ENCODE results near the gene KANK3. TPM values are rescaled to one million over a fixed set of nuclear protein-coding genes. Genes with fewer than 3 reads are reported as not detected.

KANK3 gene
- 0.22 and 0.86 TPM in 2 replicates for total RNA-seq

GRCh38 chr19:8342684-8343482, at the start of gene KANK3:
KANK3 (minus strand) TSS chr19:8343262; CDS start chr19:8337828, 5,434 bp downstream.

DNA sequence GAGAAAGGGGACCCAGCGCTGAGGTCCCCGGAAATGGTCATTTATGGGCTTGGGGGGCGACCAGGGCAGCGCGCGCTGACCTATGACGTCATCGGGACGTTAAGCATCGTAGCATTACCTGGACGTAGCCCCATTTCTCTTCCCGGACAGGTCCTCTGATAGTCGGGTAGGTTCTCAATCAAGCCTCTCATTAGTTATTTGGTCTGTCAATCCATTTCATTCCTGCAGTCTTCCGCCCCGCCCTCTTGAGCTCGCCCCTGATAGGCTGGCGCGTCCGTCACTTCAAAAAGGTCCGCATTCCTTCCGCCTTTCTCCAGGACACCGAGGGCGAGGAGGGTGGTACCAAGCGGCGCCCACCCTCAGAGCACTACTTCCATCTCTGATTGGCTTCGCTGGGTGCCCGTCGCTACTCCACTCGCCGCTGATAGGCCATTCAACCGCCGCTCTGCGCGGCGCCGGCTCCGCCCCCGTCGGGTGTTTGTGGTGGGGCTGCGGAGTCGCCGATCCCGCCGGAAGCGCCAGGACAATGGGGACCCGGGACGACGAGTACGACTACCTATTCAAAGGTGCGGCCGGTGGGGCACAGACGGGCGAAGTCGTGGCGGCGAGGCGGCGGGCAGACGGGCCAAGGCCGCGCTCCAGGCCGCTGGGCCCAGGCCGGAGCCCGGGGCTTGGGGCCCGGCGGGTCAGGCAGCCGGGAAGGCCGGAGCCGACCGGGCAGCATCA, 47.0 kb upstream of the KANK3 start, which contains the start of gene RAB11B:
Gene RAB11B, plus strand, starts transcription at position 470 of the 726 bp plus-strand sequence. Its CDS starts 57 bp downstream, at position 527.

GRCh38 chr19:8363803-8364771, 21.0 kb upstream of the KANK3 start, which contains the start of gene ANGPTL4:
ANGPTL4 (plus strand) TSS chr19:8364155; CDS start chr19:8364322, 167 bp downstream.

DNA sequence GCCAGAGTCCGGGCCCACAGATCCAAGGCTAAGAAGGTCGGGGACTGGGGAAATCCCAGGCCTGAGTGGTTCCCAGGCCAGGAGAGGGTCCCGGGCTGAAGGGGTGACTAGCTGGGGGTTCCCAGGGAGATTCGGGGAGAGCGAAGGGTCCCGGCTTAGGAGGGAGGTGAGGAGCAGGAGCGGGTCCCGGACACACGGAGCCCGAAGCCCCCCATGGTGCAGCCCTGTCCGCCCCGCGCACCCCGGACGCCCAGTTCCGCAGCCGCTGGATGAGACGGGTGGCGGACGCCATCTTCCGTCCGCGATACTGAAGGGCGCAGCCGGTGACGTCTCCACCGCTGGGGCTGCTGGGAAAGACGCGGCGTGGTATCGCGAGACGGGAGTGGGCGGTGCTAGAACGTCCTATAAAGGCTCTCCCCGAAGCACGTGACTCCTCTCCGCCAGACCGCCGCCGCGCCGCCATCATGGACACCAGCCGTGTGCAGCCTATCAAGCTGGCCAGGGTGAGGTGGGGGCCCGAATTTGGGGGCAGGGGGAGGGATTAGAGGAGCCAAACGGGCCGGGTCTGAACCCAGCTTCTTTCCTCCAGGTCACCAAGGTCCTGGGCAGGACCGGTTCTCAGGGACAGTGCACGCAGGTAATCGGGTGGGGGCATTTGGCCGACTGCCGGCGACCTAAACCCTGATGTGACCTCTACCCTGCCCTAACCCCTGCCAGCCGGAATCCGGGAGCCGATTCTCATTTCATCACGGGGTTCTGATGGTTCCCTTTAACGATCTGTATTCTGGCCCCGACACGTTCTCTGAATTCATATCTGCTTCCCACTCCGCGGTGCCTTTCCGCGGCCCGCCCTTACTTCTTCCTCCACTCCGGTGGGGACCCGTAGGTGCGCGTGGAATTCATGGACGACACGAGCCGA, 21.7 kb downstream of the KANK3 start, which contains the start of the genes NDUFA7 and RPS28:
Gene NDUFA7, minus strand, starts transcription at position 309 of the 919 bp plus-strand sequence. Its CDS starts 17 bp downstream, at position 292.
Gene RPS28, plus strand, starts transcription at position 430 of the 919 bp plus-strand sequence. Its CDS starts 35 bp downstream, at position 465.

GRCh38 chr19:8307965-8308866, 34.8 kb downstream of the KANK3 start, which contains the start of gene CD320:
CD320 (minus strand) TSS chr19:8308358; CDS start chr19:8308290, 68 bp downstream.

Small RNA genes within 50 kb of the gene (small RNA-seq; reads per million reads assigned to genes)
- gene MIR4999 (ENCODE audit: low replicate concordance) = 0.39 reads per million, percentile 10 among the genes with 10 or more reads in this experiment

Other genes starting within 250 kb of the KANK3 start
- gene FBN3, start 193.7 kb downstream of the KANK3 start, total RNA-seq = not detected in 2 replicates
- 0.72 and 8.5 TPM in 2 replicates for gene CERS4, start 133.9 kb downstream of the KANK3 start, total RNA-seq
- 25.8 and 50.6 TPM in 2 replicates for gene CD320, start 34.9 kb downstream of the KANK3 start, total RNA-seq
- gene NDUFA7, start 21.9 kb downstream of the KANK3 start, total RNA-seq = 22.6 and 24.3 TPM in 2 replicates
- gene RPS28, start 21.8 kb downstream of the KANK3 start, total RNA-seq = 66.7 and 318 TPM in 2 replicates
- 2.6 and 18.5 TPM in 2 replicates for gene ANGPTL4, start 20.9 kb upstream of the KANK3 start, total RNA-seq
- 29.1 and 48.4 TPM in 2 replicates for gene RAB11B, start 47.1 kb upstream of the KANK3 start, total RNA-seq
- 56.0 and 65.9 TPM in 2 replicates for gene MARCHF2, start 70.0 kb upstream of the KANK3 start, total RNA-seq
- 50.8 and 71.0 TPM in 2 replicates for gene HNRNPM, start 101.7 kb upstream of the KANK3 start, total RNA-seq
- under 0.01 TPM in 1 of 2 replicates, not detected in the other for gene PRAM1, start 159.4 kb upstream of the KANK3 start, total RNA-seq
- 9.9 and 13.3 TPM in 2 replicates for gene ZNF414, start 170.9 kb upstream of the KANK3 start, total RNA-seq
- gene MYO1F, start 234.2 kb upstream of the KANK3 start, total RNA-seq = 0.66 and 0.86 TPM in 2 replicates

Measured in placental pericyte (primary cell).